GM21526 (cell line): ENCODE measurements around the gene ASTE1.
"Not testable (repeated sequence)": the region's sequence is repeated elsewhere in the genome, so short reads cannot be mapped to it uniquely, and the experiment has no call there.

Experiments used
- ATAC-seq: cut with Tn5 transposase; IDR thresholded peaks from one replicate; pipeline ENCODE4 v1.9.1; 2021; ENCODE audit warnings: moderate library complexity; ENCODE audit not compliant: unreplicated experiment, low FRiP score

Gene ASTE1

DNA sequence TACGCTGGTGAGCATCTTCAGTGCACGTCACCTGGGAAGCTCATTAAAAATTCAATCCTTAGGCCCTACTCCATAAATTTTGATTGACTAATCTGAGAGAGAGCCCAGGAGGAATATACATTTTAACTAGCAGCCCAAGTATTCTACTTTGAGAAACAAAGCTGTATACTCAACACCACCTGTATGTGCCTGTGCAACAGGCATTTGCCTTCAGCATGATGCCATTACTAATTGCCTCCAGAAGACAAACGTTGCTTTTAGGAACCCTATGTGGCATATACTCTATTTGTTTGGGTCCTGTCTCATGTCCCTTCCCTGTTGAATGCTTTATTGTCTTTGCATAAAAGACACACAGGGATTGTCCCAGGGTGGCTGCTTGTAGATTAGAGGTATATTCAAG is 7.7 kb downstream of the ASTE1 start:
- no peak for ATAC-seq

DNA sequence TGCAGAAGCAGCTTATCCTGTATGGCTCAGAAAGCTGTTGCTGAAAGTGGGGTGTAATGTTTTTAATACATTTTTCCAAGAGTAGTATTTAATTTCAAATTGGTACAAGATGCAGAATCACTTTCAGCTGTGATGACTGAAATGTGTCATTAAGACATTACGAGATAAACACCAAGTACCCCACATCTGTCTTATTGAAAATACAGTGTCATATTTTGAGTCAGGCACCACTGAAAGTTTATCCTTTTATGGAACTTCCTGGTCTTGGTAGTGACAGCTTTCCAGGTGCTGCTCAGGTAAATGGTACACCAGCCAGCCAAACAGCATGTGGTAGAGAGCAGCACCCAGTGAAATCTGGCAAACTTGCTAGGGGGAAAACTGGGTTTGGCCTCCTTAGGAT is 16.9 kb downstream of the ASTE1 start:
- ATAC-seq: no peak

DNA sequence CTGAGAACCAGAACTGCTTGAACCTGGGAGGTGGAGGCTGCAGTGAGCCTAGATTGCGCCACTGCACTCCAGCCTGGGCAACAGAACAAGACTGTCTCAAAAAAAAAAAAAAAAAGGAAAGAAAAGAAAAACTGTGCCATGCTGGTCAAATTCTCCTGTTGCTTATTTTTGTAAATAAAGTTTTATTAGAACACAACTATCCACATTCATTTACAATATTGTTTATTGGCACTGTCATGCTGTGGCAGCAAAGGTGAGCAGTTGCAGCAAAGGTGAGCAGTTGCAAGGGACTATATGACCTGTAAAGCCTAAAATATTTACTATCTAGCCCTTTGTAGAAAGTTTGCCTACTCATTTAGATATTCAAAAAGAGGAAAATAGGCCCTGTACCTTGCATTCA is 18.3 kb downstream of the ASTE1 start:
- no peak for ATAC-seq

DNA sequence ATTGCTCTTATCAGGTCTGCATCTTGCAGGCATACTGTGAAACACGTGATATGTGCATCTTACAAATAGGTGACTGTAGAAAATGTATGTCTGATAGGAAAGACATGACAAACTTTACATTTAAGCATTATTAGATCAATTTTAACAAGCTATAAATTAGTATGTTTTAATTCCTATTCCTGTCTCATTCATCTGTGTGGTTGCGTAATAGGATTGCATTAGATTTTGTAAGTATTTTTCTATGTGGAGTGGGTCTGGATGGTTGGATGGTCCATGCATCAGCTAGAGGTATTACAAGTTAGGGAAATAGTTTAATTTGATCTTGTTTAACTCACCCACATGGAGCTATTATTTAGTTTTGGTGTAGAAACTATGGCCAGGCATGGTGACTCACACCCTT is 18.8 kb downstream of the ASTE1 start:
- no peak for ATAC-seq

DNA sequence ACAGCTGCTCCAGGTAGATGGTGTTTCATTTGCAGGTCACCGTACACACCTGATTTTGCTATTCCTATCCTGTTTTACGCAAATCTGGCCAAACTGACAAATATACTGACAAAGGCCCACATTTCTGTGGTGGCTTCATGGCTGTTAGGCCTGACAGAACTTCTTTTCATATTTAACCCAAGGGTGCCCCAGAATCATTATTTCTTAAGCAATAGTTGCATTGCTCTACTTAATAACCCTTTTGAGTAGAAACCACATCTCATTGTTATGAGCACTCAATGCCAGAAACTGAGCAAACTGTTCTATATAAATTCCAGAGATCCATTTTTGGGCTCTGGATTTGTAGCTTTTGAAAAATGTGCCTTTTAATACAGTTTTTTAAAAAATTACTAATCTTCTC is 19.4 kb downstream of the ASTE1 start:
- no peak for ATAC-seq

DNA sequence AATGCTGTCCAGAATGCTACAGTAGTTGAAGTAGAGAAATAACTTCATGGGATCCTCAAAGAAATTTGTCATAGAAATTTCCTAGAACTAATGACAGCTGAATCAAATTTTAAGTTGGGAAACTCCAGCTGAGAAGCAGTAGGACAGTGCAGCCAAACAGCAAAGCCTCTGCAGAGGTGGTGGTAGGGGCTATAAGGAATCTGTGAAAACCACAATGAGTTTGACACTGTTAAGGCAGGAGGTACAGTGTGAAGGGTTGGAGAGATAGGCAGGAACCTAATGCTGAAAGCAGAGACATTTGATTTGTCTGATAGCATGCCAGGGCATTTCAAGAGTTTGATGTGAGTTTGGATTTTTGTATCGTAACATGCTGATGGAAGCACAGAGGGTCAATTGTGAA is 22.0 kb downstream of the ASTE1 start:
- no peak for ATAC-seq

DNA sequence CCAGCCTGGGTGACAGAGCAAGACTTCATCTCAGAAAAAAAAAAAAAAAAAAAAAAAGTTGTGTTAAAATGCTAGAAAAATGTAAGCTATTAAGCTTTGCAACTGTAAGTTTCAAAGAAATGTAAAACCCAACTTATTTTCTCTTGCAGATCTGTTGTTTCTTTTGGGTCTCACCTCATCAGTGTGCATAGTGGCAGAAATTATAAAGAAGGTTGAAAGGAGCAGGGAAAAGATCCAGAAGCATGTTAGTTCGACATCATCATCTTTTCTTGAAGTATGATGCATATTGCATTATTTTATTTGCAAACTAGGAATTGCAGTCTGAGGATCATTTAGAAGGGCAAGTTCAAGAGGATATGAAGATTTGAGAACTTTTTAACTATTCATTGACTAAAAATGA is 25.6 kb downstream of the ASTE1 start:
- no peak for ATAC-seq

DNA sequence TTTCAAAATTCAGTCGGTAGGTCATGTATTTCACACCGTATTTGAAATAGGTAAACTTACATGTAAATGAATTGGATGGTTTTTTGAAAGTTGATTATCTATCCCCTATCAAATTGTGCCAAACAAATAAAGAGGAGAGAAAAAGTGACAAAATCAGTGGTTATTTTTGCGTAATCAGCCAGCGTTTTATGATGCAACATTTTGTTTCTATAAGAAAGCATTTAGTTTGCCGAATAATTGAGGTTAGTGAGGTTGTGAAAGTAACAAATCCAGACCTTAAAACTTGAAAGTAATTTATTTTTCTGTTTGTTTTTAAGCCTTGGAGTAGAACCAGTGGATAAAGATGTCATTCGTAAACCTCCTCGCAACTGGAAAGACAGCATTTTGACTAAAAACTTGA is 29.3 kb downstream of the ASTE1 start:
- ATAC-seq: no peak

DNA sequence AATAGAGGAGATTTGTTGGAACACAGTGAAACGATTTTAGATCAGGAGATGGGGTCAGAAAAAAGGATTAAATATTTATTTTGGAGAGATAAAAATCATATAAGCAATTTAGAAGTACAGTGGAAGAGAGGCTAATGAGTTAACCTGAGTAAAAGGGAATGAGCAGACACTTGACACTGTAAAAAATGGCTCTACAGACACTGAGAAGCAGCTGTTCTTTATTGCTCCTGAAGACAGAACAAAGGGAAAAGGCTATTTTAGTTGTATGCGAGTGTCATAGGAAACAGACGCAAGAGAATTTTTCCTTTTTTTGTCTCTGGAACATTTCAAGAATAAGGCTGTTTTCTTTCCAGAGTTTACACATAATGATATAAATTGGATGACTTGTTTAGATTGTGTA is 34.3 kb downstream of the ASTE1 start:
- no peak for ATAC-seq

DNA sequence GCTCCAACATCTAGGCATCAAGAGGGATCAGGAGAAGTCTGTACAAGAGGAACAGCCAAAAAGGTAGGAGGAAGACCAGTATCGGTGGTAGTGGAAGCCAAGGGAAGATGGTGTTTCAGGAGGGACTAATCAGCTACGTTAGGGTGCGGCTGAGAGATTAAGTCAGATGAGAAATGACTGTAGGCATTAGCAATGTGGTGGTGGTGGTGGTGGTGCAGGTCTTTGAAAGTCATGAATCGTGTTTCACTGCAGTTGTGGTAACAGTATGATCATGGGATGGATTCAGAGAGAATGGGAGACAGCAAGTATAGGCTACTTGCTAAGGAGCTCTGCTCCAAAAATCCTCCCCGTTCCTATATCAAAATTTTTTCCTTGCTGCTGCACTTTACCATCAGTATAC is 35.5 kb downstream of the ASTE1 start:
- ATAC-seq: no peak

DNA sequence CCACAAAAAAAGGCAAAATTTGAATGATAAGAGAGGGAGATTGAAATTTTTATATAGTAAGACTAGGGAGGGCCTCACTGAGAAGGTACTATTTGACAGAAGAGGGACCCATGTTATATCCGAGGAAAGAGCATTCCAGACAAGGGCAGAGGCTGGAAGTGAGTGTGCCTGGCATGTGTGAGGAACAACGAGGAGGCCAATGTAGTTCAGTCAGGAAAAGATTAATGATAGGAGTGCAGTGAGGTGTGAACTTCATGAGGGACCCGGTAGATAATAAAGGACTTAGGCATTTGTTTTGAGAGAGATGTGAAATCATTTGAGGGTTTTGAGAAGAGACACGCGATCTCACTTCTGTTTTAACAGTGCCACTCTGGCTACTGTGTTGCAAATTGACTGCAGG is 36.3 kb downstream of the ASTE1 start:
- no peak for ATAC-seq

DNA sequence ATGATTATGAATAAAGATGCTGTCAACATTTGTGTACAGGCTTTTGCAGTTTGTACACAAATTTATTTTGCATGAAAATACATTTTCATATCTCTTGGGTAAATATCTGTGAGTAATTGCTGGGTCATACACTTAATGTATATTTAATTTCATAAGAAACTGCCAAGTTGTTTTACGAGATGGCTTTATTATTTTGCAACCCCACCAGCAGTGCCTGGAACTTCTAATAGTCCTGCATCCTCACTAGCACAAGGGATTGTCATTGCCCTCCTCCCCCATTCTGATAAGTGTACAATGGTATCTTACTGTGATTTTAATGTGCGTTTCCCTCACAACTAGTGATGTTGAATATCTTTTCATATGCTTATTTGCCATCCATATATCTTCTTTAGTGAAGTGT is 45.2 kb downstream of the ASTE1 start:
- ATAC-seq: no peak

DNA sequence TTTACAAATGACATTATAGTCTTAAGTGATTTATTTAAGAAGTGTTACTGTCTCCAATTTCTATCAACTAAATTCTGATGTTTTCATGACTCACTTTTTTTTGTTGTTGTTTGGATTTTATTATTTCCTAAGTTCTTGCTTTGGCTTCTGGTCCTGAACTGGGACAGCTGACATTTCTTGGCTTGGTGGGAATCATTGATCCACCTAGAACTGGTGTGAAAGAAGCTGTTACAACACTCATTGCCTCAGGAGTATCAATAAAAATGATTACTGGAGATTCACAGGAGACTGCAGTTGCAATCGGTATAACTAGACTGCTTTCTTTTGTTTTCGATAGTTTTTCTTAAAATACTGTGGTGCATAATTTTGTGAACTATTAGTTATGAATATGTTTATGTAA is 47.5 kb downstream of the ASTE1 start:
- no peak for ATAC-seq

DNA sequence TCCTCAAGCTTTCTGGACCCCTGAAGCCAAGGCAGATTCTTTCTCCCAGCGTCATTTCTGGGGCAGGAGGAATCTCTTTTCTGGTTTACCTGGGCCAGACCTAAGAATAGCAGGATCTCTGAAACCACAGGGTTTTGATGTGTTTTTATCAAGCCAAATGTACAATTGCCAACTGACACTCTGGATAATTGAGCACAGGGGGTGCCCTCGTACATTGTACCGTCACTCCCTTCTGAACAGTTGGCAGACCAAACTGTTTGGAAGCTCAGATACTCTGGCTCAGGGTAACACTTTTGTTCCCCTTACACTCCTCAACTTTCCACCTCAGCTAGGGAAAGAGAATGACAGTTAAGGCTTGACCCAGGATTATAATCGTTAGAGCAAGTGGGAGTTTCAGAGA is 49.9 kb downstream of the ASTE1 start:
- ATAC-seq: no peak

DNA sequence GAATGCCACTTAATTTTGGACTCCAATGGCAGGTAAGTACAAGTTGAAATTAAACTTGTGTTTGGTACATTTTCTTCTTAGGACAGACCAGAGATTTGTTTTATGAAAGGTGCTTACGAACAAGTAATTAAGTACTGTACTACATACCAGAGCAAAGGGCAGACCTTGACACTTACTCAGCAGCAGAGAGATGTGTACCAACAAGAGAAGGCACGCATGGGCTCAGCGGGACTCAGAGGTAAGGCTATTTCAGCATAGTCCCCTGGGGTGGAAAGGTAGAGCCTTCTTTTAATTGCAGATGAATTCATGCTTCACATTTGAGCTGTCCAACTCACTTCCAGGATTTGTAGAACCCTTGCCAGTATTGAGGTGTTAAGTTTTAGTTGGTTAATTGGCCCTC is 51.4 kb downstream of the ASTE1 start:
- ATAC-seq: no peak

DNA sequence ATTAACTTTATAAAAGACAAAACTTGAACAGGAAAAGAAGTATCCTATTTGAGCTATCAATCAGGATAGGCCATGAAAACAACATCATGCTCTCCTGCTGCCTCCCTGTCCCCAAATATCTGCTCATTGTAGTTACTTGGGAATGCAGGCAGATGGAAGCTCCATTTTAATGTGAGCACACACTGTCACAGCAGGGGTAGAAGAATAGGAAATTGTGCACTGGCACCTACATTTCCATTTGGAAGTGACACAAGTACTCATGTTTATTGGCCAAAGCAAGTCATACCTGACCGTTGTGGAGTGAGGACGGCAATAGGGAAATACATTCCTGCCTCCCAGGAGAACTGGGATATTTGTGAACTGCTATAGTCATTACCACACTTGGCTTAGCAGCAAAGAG is 52.4 kb downstream of the ASTE1 start:
- ATAC-seq: no peak

DNA sequence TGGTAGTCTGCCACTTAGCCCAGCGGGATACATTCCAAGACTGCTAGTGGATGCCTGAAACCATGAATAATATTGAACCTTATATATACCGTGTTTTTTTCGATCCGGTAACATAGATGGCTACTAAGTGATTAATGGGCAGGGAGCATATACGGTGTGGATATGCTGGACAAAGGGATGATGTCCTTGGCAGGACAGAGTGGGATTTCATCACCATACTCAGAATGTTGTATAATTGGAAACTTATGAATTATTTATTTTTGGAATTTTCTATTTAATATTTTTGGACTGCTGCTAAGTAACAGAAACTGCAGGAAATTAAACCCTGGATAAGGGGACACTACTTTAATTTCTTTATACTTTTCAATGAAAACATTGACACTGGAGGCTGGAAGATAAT is 53.2 kb downstream of the ASTE1 start:
- no peak for ATAC-seq

DNA sequence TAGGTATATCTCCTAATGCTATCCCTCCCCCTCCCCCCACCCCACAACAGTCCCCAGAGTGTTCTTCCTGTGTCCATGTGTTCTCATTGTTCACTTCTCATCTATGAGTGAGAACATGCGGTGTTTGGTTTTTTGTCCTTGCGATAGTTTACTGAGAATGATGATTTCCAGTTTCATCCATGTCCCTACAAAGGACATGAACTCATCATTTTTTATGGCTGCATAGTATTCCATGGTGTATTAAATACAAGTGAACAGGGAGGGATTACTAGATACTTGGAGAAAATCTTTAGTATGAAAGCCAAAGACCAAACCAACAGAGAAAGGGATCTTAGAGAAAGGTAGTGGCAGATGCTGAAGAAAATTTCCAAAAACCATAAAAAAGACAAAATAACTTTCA is 54.0 kb downstream of the ASTE1 start:
- not testable (repeated sequence) for ATAC-seq

DNA sequence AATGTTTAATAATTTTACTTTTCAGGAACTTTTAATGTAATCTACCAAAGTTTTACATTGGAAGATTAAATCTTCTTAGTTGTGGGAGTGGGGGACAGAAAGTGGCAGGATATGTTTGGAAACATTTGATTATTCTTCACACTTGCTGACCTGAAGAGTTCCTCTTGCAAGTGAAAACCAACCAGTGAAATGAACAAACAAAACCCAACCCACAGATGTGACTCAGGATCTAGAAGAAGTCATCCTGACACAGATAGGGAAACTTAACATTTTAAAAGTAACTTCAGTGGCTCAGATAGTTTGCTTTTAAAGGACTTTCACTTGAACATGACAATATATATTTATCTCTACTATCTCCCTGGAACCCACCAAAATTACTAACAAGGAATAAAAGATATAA is 55.4 kb downstream of the ASTE1 start:
- no peak for ATAC-seq

DNA sequence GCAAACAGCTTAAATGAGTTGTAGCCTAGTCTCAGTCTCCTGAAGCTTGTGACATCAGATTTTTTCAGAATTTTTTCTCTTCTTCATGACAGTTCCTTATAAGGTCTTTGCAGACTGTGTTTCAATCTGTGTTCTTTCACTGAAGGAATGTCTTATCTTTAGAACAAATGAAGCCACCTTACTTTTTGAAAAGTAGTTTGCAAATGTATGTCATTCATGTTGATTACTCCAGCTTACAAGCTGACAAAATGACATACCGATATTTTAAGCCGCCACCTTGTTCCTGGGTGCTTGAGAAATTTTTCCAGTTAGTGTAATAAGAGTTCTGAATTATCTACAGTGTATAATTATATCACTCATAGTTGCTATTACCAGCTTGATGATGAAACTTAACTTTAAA is 57.0 kb downstream of the ASTE1 start:
- no peak for ATAC-seq

DNA sequence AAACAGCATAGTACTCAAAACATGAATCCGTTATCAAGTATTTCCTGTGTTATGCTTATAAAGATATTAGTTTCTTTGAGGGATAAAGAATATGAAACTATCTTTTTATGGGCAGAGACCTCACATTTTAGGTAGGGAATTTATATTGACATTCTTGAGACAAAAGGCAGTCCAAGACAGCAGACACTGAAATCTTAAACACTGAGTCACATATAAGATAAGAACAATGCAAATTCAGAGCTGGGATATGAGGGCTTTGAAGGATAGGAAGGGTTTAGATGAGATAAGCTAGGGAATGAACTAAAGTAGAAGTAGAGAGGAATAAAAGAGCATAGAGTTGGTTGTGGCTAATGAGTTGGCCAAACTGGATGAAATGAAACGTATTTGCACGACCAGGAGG is 58.4 kb downstream of the ASTE1 start:
- no peak for ATAC-seq

DNA sequence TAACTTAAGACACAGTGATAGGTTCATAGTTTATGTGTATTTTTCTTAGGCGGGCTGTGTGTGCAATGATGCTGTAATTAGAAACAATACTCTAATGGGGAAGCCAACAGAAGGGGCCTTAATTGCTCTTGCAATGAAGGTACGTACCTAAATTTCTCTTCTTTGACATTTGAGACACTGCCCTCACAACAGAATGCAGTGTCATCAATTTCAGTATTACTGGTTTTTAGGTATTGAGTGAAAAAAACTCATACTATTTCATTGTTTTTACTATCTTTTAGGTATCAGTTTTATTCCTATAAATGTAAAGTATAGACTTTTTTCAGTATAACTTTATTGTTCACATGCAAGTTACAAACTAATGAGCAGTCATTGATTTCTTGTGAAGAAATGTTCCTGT is 59.3 kb downstream of the ASTE1 start:
- ATAC-seq: no peak

DNA sequence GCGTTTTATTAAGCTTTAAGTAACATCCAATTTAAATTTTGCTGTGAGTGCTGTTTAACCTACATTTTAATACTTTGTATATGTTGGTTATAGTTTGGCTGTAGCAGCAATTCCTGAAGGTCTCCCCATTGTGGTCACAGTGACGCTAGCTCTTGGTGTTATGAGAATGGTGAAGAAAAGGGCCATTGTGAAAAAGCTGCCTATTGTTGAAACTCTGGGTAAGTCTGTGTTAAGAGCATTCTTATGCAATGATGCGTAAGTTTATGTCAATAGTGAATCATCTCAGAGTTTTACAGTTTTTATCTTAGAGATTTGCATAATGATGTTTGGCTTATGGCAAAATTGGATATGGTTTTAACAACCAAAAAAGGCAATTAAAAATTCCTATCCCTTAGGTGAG is 62.7 kb downstream of the ASTE1 start:
- ATAC-seq: no peak
